ENCODE results near the gene PHACTR3. TPM values are rescaled to one million over a fixed set of nuclear protein-coding genes. Genes with fewer than 3 reads are reported as not detected.

The PHACTR3 gene
- total RNA-seq, 1 experiment from 2014 or later, result 0.11 TPM

DNA sequence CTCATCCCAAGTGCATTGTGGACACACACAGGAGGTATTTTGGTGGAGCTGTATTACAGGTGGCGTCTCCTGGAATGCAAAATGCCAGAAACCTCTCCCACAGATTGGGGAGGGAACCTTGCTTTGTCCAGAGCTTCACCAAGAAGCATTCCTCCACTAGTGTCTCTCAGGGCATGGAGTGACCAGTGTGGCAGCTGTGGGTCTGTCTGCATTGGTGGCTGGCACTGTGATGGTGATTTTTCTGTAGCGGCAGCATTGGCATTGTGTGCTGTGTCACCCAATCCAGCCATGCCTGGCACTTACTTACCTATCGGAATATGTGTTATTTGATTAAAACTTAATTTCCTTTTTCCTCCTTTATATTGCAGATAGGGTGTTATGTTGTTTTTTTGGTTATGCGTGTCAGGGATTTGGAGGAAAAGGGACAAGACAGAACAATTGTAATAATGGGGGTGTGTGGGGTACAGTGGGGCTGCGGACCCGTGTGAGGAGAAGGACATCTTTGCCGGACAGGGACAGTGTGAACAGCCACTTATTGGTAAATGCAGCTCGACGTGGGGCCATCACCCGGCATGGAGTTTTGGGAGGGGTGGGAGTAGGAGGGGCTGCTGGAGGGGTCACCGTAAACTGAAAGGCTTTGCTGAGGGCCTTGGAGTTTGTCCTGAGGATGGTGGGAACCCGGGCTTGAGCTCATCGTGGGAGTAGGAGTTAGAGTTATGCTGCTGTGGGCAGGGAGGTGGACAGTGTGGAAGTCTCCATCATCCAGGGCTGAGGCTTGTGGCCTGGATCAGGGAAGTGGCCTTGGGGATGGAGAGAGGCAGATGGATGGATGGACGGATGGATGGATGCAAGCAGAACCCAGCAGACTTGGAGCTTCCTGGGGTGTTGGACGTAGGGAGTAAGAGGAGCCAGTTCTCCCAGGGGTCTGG lies 224.0 kb downstream of the PHACTR3 start:
- BruUV-seq (replicated peaks), result no TSS peak
- H3K27me3 Mint-ChIP-seq (ENCODE audit: insufficient read depth, unreplicated experiment), result peaks cover 11% of the 10 kb centered on the region
- intact Hi-C loops (cut with micrococcal nuclease; ENCODE audit: unreplicated experiment), result no loop called here
- Histone ChIP-seq H3K9me3 (no peaks in the 10 kb centered on the region), H3K27me3 (replicated peaks; ENCODE audit: control insufficient read depth, insufficient read depth, low read length) (no peaks in the 10 kb centered on the region), H3K4me3 (ENCODE audit: low read depth, low read length) (no peak overlapping the region), H3K4me1 (0 out of 2 replicates have a peak, but pooled peaks cover 7% of the 10 kb centered on the region), H3K36me3 (ENCODE audit: control insufficient read depth, insufficient read depth, low read length) (no peaks in the 10 kb centered on the region)
- H3K4me1 Mint-ChIP-seq (ENCODE audit: low read depth, unreplicated experiment), result peaks cover 13% of the 10 kb centered on the region
- DNase-seq, result peak in 1 of 2 experiments; percentile 38
- no peak overlapping the region for H3K4me3 Mint-ChIP-seq (ENCODE audit: unreplicated experiment)
- ChIA-PET POLR2A (no interaction called here), CTCF (no interaction called here)
- no peak for TF ChIP-seq CTCF (IDR thresholded peaks at IDR 0.05; ENCODE audit: insufficient read depth in 1 of 2, low read depth in 1 of 2, low read length in 1 of 2, severe bottlenecking in 1 of 2, unreplicated experiment in 1 of 2)
- no peaks in the 10 kb centered on the region for H3K9me3 Mint-ChIP-seq (ENCODE audit: unreplicated experiment)
- no peak overlapping the region for H3K27ac Mint-ChIP-seq (ENCODE audit: unreplicated experiment)
- no peaks in the 10 kb centered on the region for H3K36me3 Mint-ChIP-seq (ENCODE audit: insufficient read depth, unreplicated experiment)

DNA sequence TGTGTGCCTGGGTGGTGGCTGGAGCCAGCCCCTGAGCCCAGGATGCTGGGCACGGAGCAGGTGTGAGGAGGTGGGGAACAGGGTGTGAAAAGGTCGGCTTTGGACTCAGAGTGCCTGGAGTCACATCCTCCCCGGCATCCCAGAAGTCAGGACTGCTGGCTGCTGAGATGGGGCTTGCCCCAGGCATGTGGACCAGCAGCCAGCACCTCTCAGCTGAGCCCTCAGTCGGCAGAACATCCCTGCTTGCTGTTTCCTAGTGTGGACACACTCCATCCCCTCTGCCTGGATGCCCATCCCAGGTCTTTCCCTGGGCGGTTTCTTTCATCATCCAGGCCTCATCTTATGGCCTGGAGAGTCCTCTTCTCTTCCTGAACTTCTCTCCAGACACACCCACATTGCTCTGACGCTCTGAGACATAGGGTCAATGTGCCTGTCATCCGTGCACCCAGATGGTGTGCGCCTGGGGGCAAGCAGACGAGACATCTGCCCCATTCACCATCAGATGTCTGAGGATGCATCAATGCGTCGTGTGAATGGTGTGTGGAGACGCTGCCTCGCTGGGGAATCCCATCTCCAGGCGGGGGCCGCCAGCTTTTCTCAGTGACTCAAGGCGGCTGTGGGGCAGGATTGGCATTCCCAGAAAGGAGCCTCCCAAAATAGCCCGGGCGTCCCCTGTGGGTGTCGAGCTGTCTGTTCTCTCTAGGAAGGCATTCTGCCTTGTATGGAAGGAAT lies 224.9 kb downstream of the PHACTR3 start:
- intact Hi-C loops (cut with micrococcal nuclease; ENCODE audit: unreplicated experiment), result no loop called here
- peaks cover 11% of the 10 kb centered on the region for H3K27me3 Mint-ChIP-seq (ENCODE audit: insufficient read depth, unreplicated experiment)
- 0 out of 2 replicates have a peak, but pooled peaks cover 7% of the 10 kb centered on the region for H3K4me1 ChIP-seq
- no peak overlapping the region for H3K4me3 Mint-ChIP-seq (ENCODE audit: unreplicated experiment)
- no peaks in the 10 kb centered on the region for H3K9me3 Mint-ChIP-seq (ENCODE audit: unreplicated experiment)
- ChIA-PET CTCF (no interaction called here), POLR2A (no interaction called here)
- H3K27me3 ChIP-seq (replicated peaks; ENCODE audit: control insufficient read depth, insufficient read depth, low read length), result no peaks in the 10 kb centered on the region
- H3K36me3 ChIP-seq (ENCODE audit: control insufficient read depth, insufficient read depth, low read length), result no peaks in the 10 kb centered on the region
- H3K27ac Mint-ChIP-seq (ENCODE audit: unreplicated experiment), result no peak overlapping the region
- BruUV-seq (replicated peaks), result no TSS peak
- DNase-seq, result no peak
- H3K4me3 ChIP-seq (ENCODE audit: low read depth, low read length), result no peak overlapping the region
- TF ChIP-seq CTCF (IDR thresholded peaks at IDR 0.05; ENCODE audit: insufficient read depth in 1 of 2, low read depth in 1 of 2, low read length in 1 of 2, severe bottlenecking in 1 of 2, unreplicated experiment in 1 of 2), result no peak
- no peaks in the 10 kb centered on the region for H3K9me3 ChIP-seq
- H3K36me3 Mint-ChIP-seq (ENCODE audit: insufficient read depth, unreplicated experiment), result no peaks in the 10 kb centered on the region
- H3K4me1 Mint-ChIP-seq (ENCODE audit: low read depth, unreplicated experiment), result peaks cover 13% of the 10 kb centered on the region
